WTC11 (cell line): ENCODE data around the gene C1orf56. TPM values are rescaled to one million over a fixed set of nuclear protein-coding genes. Genes with fewer than 3 reads are reported as not detected.
A peak's percentile ranks its signal among the peaks of the same experiment; 100 is the strongest.

Experiments used
- ATAC-seq: fragments of 200-7000 bp; cut with Tn5 transposase; 2 replicates; pipeline ENCODE4 v1.10.0; 2021; ENCODE audit warnings: mild to moderate bottlenecking, moderate library complexity
- CTCF ChIA-PET: fragments of 300-600 bp; sonication (Branson Sonifier 250); formaldehyde crosslinking; loops from one replicate; lab custom pipeline; 2021; ENCODE audit warnings: antibody characterized with exemption; lab: Charles Lee
- POLR2A ChIA-PET: fragments of 350-600 bp; sonication (Branson Sonifier 250); formaldehyde crosslinking; loops from one replicate; lab custom pipeline; 2021; ENCODE audit warnings: antibody characterized with exemption; lab: Charles Lee
- DNase-seq: peaks from one replicate; pipeline ENCODE4 v3.0.0; 2021; ENCODE audit warnings: low spot score
- H3K27ac Mint-ChIP-seq: 2 replicates; pipeline ENCODE4 v1.8.0; 2021; ENCODE audit warnings: mixed read lengths
- H3K27me3 Mint-ChIP-seq: 2 replicates; pipeline ENCODE4 v1.8.0; 2021; ENCODE audit warnings: low read depth, mild to moderate bottlenecking, moderate library complexity, mixed read lengths
- H3K36me3 Mint-ChIP-seq: 2 replicates; pipeline ENCODE4 v1.8.0; 2021; ENCODE audit warnings: mixed read lengths
- H3K4me1 Mint-ChIP-seq: 2 replicates; pipeline ENCODE4 v1.8.0; 2022; ENCODE audit warnings: mixed read lengths
- H3K4me3 Mint-ChIP-seq: 2 replicates; pipeline ENCODE4 v1.8.0; 2021; ENCODE audit warnings: mild to moderate bottlenecking, moderate library complexity, mixed read lengths
- H3K9me3 Mint-ChIP-seq: 2 replicates; pipeline ENCODE4 v1.8.0; 2021; ENCODE audit warnings: mixed read lengths
- ARID4B ChIP-seq: sonication (generic); formaldehyde crosslinking; IDR thresholded peaks from 2 replicates; pipeline ENCODE4 v1.8.0; 2023; ENCODE audit warnings: missing genetic modification reagents, mild to moderate bottlenecking, borderline replicate concordance
- ATF1 ChIP-seq: sonication (generic); formaldehyde crosslinking; IDR thresholded peaks from 2 replicates; pipeline ENCODE4 v1.8.1; 2023; ENCODE audit warnings: mild to moderate bottlenecking, moderate library complexity, missing genetic modification reagents
- ATF3 ChIP-seq: sonication (generic); formaldehyde crosslinking; conservative IDR thresholded peaks from 2 replicates; pipeline ENCODE4 v1.8.1; 2022; ENCODE audit warnings: mild to moderate bottlenecking, missing genetic modification reagents
- CREM ChIP-seq: sonication (generic); formaldehyde crosslinking; IDR thresholded peaks from 2 replicates; pipeline ENCODE4 v1.8.1; 2022; ENCODE audit warnings: mild to moderate bottlenecking, missing genetic modification reagents, moderate library complexity
- E2F1 ChIP-seq: sonication (generic); formaldehyde crosslinking; IDR thresholded peaks from 2 replicates; pipeline ENCODE4 v1.8.0; 2022; ENCODE audit warnings: mild to moderate bottlenecking, missing genetic modification reagents
- E2F5 ChIP-seq: sonication (generic); formaldehyde crosslinking; IDR thresholded peaks from 2 replicates; pipeline ENCODE4 v1.8.1; 2022; ENCODE audit warnings: mild to moderate bottlenecking, moderate library complexity, missing genetic modification reagents
- EMX1 ChIP-seq: fragments of 250-450 bp; sonication (Bioruptor Pico); IDR thresholded peaks from 2 replicates; pipeline ENCODE4 v1.8.0; 2021; ENCODE audit warnings: mild to moderate bottlenecking
- ERG ChIP-seq: fragments of 250-450 bp; sonication (Bioruptor Pico); IDR thresholded peaks from 2 replicates; pipeline ENCODE4 v1.8.0; 2021; ENCODE audit warnings: mild to moderate bottlenecking
- ESRRA ChIP-seq: sonication (generic); formaldehyde crosslinking; IDR thresholded peaks from 2 replicates; pipeline ENCODE4 v1.8.1; 2022; ENCODE audit warnings: mild to moderate bottlenecking, missing genetic modification reagents, borderline replicate concordance
- ETV6 ChIP-seq: sonication (generic); formaldehyde crosslinking; IDR thresholded peaks from 2 replicates; pipeline ENCODE4 v1.8.1; 2022; ENCODE audit warnings: mild to moderate bottlenecking, missing genetic modification reagents
- FOXP1 ChIP-seq: sonication (generic); formaldehyde crosslinking; IDR thresholded peaks from 2 replicates; pipeline ENCODE4 v1.8.0; 2022; ENCODE audit warnings: missing genetic modification reagents, mild to moderate bottlenecking, moderate library complexity, borderline replicate concordance
- GABPB1 ChIP-seq: sonication (generic); formaldehyde crosslinking; IDR thresholded peaks from 2 replicates; pipeline ENCODE4 v1.8.1; 2023; ENCODE audit warnings: mild to moderate bottlenecking, missing genetic modification reagents
- GRHL2 ChIP-seq: fragments of 250-450 bp; sonication (Bioruptor Pico); IDR thresholded peaks from 2 replicates; pipeline ENCODE4 v1.8.0; 2022; ENCODE audit warnings: mild to moderate bottlenecking, moderate library complexity; ENCODE audit not compliant: insufficient replicate concordance, severe bottlenecking
- HMGXB4 ChIP-seq: sonication (generic); formaldehyde crosslinking; IDR thresholded peaks from 2 replicates; pipeline ENCODE4 v1.8.1; 2023; ENCODE audit warnings: mild to moderate bottlenecking, moderate library complexity, missing genetic modification reagents
- IRF1 ChIP-seq: sonication (generic); formaldehyde crosslinking; IDR thresholded peaks from 2 replicates; pipeline ENCODE4 v1.8.0; 2023; ENCODE audit warnings: missing genetic modification reagents
- MAX ChIP-seq: sonication (generic); formaldehyde crosslinking; IDR thresholded peaks from 2 replicates; pipeline ENCODE4 v1.8.0; 2022; ENCODE audit warnings: mild to moderate bottlenecking, missing genetic modification reagents
- MYBL2 ChIP-seq: sonication (generic); formaldehyde crosslinking; IDR thresholded peaks from 2 replicates; pipeline ENCODE4 v1.8.1; 2023; ENCODE audit warnings: mild to moderate bottlenecking, moderate library complexity, missing genetic modification reagents
- NFATC4 ChIP-seq: fragments of 250-450 bp; sonication (Bioruptor Pico); IDR thresholded peaks from 2 replicates; pipeline ENCODE4 v1.9.0; 2021; ENCODE audit warnings: mild to moderate bottlenecking
- NR2C2 ChIP-seq: sonication (generic); formaldehyde crosslinking; IDR thresholded peaks from 2 replicates; pipeline ENCODE4 v1.8.0; 2022; ENCODE audit warnings: mild to moderate bottlenecking, missing genetic modification reagents
- SP1 ChIP-seq: sonication (generic); formaldehyde crosslinking; conservative IDR thresholded peaks from 2 replicates; pipeline ENCODE4 v1.8.1; 2022; ENCODE audit warnings: missing genetic modification reagents
- USF1 ChIP-seq: sonication (generic); formaldehyde crosslinking; IDR thresholded peaks from 2 replicates; pipeline ENCODE4 v1.8.0; 2022; ENCODE audit warnings: mild to moderate bottlenecking, missing genetic modification reagents
- ZNF423 ChIP-seq: fragments of 250-450 bp; sonication (Bioruptor Pico); IDR thresholded peaks from 2 replicates; pipeline ENCODE4 v2.1.2; 2022; ENCODE audit warnings: mild to moderate bottlenecking, moderate library complexity
- total RNA-seq: library from RNA; stranded (reverse); gene quantifications from 3 replicates; pipeline ENCODE4 v1.2.3, GENCODE V29; 2021

The C1orf56 gene
- total RNA-seq, 1 experiment from 2014 or later, result 2.9 TPM

- TF ChIP-seq ERG (CRISPR knock-in tag) (no peak), EMX1 (CRISPR knock-in tag) (no peak)
Measured at GRCh38 chr1:151007853-151008243, 39.7 kb upstream of the C1orf56 start (continued).

GRCh38 chr1:151008244-151009205, 39.0 kb upstream of the C1orf56 start, which contains the start of gene PRUNE1:
PRUNE1 (plus strand) TSS chr1:151008449; CDS start chr1:151008633, 184 bp downstream.
- POLR2A ChIA-PET, result no interaction called here
- 0 out of 2 replicates have a peak, but pooled peaks have one; percentile 40 for TF ChIP-seq ESRRA (CRISPR knock-in tag)
- no peak for TF ChIP-seq USF1 (CRISPR knock-in tag)
- no peak for TF ChIP-seq ZNF423 (CRISPR knock-in tag)
- peak; percentile 47; the same call in 1 of the 2 replicates for TF ChIP-seq GABPB1 (CRISPR knock-in tag)
- peak; percentile 47; the same call in 1 of the 2 replicates for TF ChIP-seq IRF1 (CRISPR knock-in tag)
- TF ChIP-seq ATF3 (CRISPR knock-in tag), result no peak
- peak; percentile 99 for TF ChIP-seq SP1 (CRISPR knock-in tag)
- peak; percentile 81; the same call in 1 of the 2 replicates for TF ChIP-seq E2F5
- no peak for TF ChIP-seq NFATC4 (CRISPR knock-in tag)
- peak; percentile 66; the same call in 1 of the 2 replicates for TF ChIP-seq FOXP1 (CRISPR knock-in tag)
- no peak for TF ChIP-seq GRHL2 (CRISPR knock-in tag)
- TF ChIP-seq CREM, result peak; percentile 88
- TF ChIP-seq E2F1 (CRISPR knock-in tag), result no peak
- TF ChIP-seq ETV6, result peak; percentile 55; the same call in 1 of the 2 replicates
- peak; percentile 73 for TF ChIP-seq MAX
- TF ChIP-seq MYBL2 (CRISPR knock-in tag), result peak; percentile 48; the same call in 1 of the 2 replicates
- no peak for TF ChIP-seq NR2C2
- TF ChIP-seq ARID4B (CRISPR knock-in tag), result 0 out of 2 replicates have a peak, but pooled peaks have one; percentile 67
- no peak for TF ChIP-seq ATF1 (CRISPR knock-in tag)
- peak; percentile 79; the same call in 1 of the 2 replicates for TF ChIP-seq HMGXB4 (CRISPR knock-in tag)

More at GRCh38 chr1:151008244-151009205, 39.0 kb upstream of the C1orf56 start, which contains the start of gene PRUNE1:
- Mint-ChIP-seq H3K36me3 (no peaks in the 10 kb centered on the region), H3K9me3 (no peaks in the 10 kb centered on the region), H3K27me3 (no peaks in the 10 kb centered on the region), H3K4me1 (peaks cover 38% of the 10 kb centered on the region), H3K4me3 (peak within 1 kb of the TSS; percentile 94), H3K27ac (peak within 1 kb of the TSS; percentile 99)
- ATAC-seq (peak; percentile 76), DNase-seq (peak; percentile 97)
- CTCF ChIA-PET, result interaction anchor here (0.6 to 1.0 kb wide), 2 partner anchors 16 to 40 kb away, joined by 3 to 4 read pairs; no protein-coding TSS in a partner anchor
